ENCODE results near the gene THNSL1.

THNSL1 gene

DNA sequence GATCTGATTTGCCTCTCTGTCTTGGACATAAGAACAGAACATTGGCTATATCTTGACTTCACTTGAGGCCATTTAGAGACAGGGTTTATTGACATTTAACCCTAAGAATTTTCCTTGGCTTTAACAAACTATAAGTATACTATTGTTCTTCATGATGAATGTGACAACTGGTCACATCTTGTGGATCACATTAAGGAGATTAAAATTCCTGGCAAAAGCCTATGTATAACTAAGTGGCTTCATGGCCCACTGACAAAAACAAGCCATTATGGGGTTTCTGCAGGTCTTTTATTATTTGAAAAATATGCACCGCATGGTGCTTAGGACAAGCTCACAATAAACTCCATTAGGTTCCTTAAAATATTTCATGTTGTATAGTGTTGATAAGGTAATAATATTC is 54.8 kb downstream of the THNSL1 start:
- no peak for DNase-seq (ENCODE audit: low read depth)
- no peak overlapping the region for H3K4me3 ChIP-seq (replicated peaks; ENCODE audit: low read depth, low read length)
- TF ChIP-seq, protein P1, sequence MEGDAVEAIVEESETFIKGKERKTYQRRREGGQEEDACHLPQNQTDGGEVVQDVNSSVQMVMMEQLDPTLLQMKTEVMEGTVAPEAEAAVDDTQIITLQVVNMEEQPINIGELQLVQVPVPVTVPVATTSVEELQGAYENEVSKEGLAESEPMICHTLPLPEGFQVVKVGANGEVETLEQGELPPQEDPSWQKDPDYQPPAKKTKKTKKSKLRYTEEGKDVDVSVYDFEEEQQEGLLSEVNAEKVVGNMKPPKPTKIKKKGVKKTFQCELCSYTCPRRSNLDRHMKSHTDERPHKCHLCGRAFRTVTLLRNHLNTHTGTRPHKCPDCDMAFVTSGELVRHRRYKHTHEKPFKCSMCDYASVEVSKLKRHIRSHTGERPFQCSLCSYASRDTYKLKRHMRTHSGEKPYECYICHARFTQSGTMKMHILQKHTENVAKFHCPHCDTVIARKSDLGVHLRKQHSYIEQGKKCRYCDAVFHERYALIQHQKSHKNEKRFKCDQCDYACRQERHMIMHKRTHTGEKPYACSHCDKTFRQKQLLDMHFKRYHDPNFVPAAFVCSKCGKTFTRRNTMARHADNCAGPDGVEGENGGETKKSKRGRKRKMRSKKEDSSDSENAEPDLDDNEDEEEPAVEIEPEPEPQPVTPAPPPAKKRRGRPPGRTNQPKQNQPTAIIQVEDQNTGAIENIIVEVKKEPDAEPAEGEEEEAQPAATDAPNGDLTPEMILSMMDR (IDR thresholded peaks at IDR 0.05; ENCODE audit: low read length, missing control alignments) = no peak

DNA sequence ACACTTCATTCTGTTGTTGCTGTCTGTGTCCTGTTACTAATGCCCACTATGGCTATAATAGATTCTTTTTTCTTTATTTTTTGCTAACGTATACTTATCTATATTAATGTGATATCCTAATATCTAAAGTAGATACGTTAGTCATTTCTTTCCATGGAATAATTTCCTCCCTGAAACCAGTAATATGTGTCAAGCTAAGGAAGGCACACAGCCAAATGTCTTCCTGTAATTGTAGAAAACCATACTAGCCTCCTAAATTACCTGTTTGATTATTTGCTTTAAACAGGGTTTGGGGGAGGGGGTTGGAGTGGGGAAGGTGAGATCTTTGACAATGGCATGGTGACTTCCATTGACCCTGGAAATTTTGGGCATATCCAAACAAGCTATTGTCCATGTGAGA is 56.4 kb downstream of the THNSL1 start:
- TF ChIP-seq, protein P1 (IDR thresholded peaks at IDR 0.05; ENCODE audit: low read length, missing control alignments) = no peak

DNA sequence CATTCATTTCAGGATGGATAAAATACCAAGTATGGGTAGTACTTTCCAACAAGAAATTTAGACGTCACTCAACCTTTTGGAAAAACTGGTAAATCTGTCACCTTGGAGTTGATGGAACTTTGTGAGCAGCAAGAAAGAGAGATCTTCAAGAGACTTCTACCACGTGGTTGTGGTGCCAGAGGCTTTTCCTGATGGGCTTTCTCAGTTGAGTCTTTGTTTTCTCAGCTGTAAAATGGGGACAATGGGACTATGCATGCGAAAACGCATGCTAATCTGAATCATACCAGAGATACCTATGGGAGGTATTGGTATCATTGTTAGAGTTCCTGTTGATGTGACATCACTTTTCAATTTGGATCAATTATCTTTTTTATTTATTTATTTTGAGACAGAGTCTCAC is 59.4 kb downstream of the THNSL1 start:
- no peak overlapping the region for H3K4me3 ChIP-seq (replicated peaks; ENCODE audit: low read depth, low read length)
- TF ChIP-seq, protein P1 (IDR thresholded peaks at IDR 0.05; ENCODE audit: low read length, missing control alignments) = no peak
- DNase-seq (ENCODE audit: low read depth) = no peak

More for the DNA sequence above, 56.4 kb downstream of the THNSL1 start:
- no peak overlapping the region for H3K4me3 ChIP-seq (replicated peaks; ENCODE audit: low read depth, low read length)
- no peak for DNase-seq (ENCODE audit: low read depth)
